CD1c-positive myeloid dendritic cell (primary cell): ENCODE results near the gene B4GALT4.
A peak's percentile ranks its signal among the peaks of the same experiment; 100 is the strongest.

Experiments
- DNase-seq: peaks from one replicate; pipeline ENCODE4 v3.0.0-alpha.2; 2016; ENCODE audit errors: extremely low spot score

Gene B4GALT4

DNA sequence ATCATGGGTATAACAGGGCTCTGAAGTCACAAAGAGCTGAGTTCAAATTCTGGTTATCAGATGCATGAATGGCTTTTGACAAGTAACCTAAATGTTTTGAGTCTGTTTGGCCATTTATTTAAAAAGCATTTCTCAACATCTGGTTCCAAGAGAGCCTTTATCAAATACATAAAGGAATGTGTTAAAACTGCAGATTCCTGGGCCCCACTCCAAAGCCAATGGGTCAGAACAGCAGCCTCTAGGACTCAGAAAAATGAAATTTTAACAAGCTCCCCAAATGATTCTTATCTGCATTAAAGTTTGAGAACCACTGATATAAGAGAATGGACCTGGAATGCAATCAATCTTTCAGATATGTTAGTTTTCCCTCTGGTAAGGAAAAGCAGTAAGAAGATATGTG, 3.4 kb downstream of the B4GALT4 start:
- DNase-seq = no peak

DNA sequence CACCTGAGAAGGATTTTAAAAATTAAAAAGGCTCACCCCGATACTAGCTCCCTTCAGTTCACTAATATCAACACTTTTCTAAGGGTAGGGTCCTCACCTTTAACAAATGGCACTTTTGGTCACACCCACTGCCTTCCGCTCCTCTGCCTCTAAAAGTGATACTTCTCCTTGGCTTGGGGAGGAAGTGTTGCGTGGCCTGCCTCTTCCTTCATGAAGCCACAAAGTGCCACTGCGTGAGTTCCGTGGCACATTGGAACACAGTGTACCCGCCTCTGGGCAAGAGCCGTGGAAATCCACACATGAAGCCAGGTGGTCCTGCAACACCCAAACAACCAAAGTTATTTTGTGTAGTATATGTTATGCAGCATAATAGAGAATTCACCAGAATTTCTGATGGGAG, 3.9 kb downstream of the B4GALT4 start:
- DNase-seq = peak; percentile 10

DNA sequence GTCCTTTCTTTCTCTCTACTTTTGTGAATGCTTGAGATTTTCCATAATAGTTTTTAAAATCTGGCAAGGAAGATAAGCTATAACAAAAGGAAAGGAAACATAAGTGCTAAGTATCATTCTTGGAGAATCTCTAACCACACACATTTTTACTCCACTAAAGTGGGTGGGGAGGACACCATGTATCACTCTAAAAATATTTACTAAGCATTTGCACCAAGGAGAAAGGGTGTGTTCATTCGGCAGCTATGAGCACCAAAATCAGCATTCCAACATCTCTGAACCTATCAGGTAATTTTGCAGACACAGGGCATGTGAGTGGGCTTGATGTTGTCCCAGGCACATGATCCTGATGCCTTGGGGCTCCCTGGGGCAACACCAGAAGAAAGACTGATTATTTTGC, 5.5 kb downstream of the B4GALT4 start:
- DNase-seq = no peak

DNA sequence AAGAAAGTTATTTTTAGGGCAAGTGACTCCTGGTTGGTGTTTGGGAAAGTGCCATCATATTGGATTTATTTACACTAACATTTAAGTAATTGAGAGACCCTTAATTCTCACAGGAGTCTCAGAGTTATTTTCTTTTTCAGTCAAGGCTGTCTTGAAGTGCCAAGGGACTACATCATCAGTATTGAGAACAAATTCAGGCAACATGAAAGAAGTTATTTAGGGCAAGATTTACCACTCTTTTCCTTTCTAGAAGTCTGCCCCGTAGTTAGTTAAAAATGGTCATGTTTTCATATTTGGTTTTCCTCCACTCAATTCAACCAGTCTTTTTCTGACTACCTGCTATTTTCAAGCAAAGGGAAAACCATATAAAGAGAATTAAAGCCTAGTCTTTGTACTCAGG, 6.1 kb downstream of the B4GALT4 start:
- DNase-seq = no peak

DNA sequence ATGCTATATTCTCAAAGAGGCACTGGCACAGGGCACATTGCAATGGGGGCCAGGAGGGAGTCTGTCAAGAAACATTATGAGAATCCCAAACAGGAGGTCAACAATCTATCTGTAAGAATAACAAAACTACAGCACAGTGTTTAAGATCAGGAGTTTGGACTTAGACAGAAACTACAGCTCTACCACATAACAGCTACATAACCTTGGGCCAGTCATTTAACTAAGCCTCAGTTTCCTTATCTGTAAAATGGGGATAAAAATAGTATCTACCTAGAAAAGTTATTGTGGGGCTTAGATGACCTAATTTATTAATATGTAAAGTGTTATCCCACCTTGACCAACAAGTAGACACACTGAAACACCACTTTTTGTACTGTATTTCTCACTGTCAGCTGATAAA, 9.9 kb downstream of the B4GALT4 start:
- DNase-seq = no peak

DNA sequence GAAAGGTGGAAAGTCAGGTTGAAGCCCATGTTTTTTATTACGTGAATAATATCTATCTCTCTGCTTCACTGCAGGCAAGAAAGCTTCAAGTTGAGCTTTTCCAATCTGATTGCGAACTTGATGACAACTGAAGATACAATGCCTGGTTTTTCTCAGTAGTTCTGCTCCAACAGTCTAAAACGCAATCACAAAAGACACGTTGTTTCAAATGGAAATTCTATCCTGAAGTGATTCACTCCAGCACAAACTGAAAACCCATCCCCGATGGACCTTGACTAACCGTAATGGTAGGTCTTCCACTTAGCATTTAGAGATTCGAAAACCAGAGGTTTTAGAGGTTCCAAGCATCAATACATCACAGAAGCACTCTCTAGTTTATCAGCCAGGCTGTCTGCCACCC, 10.6 kb downstream of the B4GALT4 start:
- DNase-seq = no peak

DNA sequence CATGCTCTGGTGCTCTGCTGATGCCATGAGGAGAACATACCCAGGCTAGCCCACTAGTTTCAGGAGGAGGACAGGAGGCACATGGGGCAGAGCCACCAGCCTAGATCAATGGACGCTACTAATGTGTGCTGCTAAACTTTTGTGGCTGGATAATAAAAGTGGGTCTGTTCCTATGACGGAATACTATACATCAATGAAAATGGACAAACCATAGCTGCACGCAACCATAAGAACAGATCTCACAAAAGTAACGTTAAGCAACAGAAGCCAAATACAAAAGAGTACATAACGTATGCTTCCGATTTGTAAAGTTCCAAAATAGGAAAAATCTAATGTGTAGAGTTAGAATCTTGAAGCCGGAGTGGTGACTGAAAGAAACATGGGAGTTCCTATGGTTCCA, 11.5 kb downstream of the B4GALT4 start:
- no peak for DNase-seq

DNA sequence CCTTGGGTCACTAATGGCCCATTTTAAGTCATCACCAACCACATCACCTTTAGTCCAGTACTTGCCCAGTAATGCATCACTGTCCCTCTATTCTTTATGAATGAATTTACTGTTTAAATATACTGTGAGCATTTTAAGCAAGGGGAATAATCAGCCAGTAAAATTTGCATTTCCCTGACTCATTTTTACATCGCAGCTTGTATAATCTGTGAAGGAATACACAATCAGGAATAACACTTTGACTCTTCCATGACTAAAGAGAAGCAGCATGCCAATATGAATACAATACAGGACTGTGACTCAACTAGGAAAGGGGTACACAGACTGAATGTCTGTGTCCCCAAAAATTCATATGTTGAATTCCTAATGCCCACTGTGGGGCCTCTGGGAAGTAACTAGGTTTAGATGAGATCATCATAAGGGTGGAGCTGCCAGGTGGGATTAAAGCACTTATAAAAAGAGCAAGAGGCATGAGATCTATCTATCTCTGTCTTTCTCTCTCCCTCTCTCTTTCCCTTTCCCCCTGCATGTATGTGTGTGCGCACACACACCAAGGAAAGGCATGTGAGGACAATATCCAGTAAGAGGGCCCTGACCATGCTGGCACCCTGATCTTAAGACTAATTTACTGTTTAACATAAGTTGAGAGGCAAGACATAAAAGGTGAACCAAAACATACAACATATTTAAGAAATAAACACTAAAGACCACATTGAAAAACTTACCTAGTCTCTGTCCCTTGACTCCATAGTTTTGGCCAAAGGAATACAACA, 12.1 kb downstream of the B4GALT4 start:
- no peak for DNase-seq

DNA sequence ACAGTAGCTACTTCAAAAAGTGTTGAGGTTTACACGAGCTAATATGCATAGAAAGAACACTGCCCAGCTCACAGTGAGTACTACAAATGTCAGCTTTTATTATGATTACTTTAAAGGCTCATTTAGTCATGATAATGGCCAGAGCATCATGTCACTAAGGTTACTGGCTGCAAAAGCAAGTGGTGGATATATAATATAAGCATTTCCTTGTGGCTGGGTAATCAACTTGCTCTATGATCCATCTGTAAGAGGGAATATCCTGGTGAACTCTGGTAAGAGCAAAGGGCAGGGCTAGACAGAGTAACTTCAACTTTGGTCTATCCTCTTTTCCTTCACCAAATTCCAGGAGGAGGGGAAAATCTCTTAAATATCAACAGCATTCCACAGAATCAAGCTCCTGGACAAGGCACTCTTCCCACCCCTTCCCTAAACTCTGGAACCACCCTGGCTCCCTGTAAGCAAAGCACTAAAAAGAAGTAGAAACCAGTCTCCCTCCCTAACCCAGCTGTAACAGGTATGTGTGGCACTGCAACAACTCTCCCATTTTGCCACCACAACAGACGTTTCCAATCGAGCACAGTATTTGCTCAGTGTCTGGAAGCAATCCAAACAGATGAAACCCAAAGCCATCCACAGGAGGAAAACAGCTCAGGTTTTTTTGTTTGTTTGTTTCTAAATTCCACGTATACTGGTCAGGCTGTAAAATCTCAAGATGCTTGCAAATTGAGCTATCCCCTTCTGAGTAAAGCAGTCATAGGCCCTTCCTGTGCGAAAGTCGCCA, 13.4 kb downstream of the B4GALT4 start:
- DNase-seq = no peak

DNA sequence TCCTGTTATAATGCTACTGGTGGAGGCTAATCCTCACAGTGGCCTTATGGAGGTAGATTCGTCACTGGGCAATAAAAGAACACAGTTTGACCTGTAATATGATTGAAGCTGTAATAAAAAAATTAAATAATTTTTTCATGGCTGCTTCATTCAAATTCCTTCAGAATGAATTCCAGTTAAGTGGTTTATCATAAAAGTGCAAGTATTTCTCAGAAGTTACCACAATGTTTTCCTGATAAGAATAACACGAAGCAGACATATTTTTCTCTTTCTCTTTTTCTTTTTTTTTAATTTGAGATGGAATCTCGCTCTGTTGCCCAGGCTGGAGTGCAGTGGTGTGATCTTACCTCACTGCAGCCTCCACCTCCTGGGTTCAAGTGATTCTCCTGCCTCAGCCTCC, 15.6 kb downstream of the B4GALT4 start:
- DNase-seq = no peak

DNA sequence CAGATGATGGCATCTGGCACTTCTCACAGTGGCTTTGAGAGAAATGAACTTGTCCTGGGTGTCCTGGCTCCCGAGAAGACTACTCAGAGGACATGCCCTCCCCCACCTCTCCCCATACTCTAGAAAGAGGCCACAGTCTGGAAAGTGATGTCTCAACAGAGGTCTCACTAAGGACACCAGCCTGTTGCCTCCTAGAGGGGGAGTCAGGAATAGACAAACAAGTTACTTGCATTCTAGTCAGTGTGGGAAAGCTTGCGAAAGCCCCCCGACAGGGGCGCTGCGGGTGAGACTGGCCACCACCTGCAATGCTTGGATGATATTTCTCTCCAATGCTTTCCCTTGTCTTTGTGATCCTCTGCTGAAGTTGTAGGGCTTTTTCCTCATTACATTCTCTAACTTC, 17.2 kb downstream of the B4GALT4 start:
- DNase-seq = no peak

DNA sequence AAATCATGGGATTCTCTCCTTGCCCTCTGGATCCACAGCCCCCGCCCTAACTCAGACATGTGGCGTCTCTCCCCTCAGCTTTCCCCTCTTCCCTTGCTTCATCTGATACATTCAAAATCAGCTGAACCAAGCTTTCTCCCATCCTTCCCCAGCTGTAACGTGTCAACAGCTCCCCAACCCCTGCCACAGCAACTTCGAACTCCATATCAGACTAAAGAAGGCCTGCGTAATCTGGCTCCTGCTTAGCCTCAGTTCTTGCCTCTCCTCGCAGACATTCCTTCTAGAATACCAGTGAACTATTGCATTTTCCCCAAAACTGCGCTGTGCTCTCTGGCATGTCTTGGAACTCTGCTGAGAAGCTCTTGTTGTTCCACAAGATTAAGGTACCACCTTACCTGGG, 18.3 kb downstream of the B4GALT4 start:
- DNase-seq = no peak

DNA sequence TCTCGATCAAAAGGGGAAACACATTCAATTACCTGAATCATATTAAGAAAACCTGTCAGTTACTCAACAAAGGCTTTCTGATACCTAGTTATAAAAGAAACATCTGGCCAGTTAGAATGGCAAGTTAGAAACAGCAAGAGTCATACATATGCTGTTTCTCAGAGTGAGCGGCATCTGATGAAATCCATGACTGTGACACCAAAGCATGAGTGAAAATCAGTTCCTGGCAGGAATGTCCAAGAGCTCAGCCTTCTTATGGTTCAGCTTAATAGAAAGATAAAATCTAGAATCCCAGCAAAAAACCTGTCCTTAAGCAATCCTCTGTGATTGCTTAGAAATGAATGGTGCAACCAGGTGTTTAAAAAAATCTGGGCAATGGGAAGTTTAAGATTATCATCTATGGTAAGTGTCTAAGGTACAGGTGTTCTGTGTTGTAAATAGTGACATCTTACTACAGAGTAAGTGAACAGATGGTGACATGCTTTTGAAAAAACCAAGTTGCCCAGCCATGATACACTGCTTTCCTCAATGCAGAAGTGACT, 18.8 kb downstream of the B4GALT4 start:
- no peak for DNase-seq

DNA sequence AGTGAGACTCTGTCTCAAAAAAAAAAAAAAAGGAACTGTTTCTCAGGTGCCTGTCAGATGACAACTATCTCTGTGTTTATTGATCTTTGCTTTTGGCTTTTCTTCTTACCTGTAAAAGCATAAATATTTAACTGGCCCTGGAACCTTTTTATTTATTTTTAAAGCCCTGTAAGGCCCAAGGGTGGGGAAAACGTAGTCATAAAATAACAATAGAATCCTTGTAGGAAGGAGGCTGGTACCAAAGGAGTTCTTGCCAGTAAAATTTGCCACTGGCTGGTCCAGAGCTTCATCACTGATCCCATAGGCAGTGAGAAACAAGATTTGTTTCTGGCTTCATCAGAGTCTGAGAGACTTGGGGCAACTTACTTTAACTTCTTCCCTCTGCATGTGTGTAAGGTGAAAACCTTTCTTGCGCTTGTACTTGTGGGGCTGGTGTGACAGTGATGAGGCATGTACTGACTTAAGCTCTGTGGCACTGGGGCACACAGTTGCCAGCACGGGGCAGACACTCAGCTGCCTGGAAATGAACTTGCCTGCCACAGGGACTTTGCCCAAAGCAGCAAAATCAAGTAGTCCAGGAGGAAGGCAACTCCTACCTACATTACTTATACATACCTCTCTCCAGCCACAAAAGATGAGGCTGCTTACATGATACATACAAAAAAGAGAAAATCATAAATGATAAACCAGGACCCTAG, 19.6 kb downstream of the B4GALT4 start:
- DNase-seq = no peak

DNA sequence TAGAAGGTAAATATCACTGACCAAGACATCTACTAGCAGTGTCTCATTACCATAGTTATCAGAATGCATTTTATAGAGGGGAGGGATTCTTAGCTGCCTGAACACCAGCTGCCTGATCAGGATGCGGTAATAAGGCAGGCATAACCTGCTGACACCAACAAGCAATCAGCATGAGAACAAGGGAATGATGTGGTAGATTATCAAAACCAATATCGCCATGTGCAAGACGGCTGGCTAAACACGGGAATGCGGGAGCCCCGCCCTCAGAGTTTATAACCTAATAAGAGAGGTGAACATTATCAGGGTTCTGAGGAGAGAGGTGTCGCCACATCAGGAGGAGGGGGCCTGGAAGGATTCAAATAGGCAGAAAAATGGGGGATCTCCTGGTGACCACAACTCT, 20.5 kb downstream of the B4GALT4 start:
- no peak for DNase-seq

DNA sequence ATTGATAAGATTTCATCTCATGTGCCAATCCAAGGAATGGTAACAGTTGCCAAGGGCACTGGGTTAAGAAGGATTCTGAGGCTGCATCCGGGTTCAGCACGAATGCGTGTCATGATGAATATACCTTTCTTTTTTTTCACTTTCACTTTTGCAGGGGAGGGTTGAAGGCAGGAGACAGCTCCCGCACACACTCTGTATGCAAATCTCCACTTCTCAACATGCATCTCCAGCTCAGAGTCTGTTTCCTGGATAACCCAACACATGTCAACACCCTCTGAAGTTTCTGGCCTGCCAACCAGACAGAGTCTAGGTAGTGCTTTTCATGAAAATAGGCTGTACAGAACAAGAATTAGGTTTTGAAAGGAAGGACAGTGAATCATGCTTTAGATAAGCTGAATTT, 21.6 kb downstream of the B4GALT4 start:
- DNase-seq = no peak

DNA sequence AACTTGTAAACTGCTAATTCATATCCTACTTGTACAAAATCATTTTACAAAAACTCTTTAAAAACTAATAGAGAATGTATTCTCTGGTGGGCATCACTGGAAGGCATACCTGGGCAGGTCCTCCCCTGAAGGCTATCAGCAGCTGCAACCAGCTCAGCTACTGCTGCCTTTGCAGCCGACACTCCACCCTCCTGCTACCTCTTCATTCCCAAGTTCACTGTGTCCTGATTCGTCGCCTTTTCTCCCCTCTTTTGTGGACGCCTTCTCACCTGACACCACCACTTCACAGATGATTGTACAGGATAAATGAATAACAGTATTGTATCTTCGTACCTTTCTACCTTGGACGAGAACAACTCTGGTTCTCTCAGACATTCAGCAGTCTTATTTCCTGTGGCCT, 28.9 kb downstream of the B4GALT4 start:
- no peak for DNase-seq

DNA sequence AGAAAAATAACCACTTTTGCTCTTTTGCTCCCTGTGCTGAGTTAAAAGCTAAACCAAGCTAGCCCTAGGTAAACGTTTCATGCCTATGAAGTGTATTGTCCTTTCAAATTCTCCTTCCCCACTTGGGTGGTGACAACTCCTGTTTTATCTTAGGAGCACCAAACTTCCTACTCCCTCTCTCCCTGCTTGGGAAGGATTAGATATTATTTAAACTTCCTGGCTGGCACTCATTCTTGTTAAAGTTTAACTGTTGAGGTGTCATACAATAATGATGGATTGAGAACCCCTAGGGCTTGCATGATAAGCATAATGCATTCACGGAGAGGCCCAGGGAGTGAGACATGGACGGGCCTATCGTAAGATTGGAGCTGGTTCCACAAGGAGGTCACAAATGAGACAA, 29.5 kb downstream of the B4GALT4 start:
- DNase-seq = no peak

DNA sequence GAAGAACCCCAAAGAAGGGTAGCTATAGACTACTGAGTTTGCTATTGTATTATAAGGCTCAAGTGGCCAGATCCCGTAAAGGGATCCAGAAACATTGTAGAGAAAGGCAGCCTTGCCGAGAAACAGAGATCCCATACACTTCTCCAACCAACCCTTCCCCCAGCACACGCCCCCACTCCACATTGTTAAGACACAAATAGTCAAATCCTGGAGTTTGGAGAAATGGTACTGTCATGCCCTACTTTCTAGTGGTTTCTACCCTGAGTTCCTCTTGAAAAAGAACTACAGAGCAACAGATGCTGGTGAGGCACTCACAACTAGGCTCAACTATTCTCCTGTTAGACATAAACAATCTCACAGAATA, 33.2 kb downstream of the B4GALT4 start:
- no peak for DNase-seq

DNA sequence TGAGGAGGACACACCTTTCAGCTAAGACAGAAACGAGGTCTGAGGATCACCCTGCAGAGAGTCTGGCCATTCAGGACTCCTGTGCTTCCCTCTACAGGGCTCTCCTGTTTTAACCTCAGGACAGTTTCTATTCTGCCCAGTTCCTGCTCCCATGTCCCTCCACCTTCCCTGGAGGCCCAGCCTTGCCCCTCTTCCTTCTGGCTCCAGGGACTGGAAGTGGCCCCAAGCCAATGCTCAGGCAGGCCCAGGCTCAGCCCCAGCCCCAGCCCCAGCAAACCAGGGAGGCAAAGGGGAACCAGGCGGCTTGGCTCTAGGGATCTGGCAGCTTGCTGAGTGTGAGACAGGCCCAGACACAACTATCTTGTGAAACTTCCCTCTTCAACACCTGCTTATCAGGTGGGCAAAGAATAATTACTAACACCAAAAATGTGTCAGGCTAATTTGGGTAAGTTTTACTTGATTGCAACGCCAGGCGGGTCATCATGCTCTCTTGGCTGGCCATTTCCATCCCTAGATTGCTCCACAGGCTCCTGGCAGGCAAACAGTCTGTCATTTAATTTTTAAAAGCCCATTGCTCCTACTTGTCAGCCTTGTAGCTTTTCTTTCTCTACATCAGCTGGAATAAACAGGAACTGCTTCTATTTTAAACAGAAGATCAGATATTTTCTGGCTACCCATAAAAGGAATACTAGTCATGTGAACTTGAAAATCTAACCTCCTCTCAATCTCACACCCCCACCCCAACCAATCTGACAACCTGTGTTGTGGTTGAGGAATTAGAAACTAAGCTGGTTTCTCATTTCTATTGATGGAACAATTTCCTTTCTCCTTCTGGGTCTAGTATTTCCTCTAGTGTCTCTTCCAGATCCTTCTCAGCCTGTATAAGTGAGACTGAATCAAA, 33.8 kb downstream of the B4GALT4 start:
- no peak for DNase-seq

DNA sequence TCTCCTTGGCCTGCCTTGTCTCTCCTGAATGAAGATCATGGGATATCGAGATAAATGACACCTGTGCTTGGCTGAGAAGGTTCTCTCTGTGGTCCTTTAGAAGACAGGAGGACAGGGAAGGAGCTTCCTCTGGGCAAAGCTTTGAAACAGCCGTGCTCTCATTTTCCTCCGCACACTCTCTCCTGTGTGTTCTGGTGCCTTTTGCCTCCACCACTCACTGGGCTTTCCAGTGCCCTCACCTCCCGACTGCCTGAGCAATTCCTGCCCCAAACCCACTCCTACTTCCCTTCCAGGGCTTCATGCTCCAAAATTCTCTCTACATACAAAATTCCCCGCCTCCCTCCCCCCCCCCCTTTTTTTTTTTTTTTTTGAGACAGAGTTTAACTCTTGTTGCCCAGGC, 35.0 kb downstream of the B4GALT4 start:
- no peak for DNase-seq

DNA sequence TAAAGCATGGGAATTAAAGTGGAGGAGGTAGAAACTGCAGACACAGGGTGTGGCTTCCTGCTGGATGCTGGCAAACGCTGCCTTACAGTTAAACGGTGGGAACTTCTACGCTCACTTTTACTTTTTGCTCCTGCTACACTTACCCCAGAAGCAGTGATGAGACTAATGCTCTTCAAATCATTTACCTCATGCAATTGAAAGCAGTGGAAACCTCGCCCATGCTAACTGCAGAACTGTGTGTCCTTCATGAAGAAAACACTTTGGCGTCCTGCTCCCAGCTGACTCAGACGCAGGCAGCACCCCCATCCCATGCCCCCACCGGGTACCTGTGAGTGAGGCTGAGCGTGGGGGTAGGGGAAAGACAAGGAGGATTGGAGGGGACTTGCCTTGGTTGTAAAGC, 35.5 kb downstream of the B4GALT4 start:
- DNase-seq = no peak
